ENCODE data around the gene KIAA1671. TPM values are rescaled to one million over a fixed set of nuclear protein-coding genes. Genes with fewer than 3 reads are reported as not detected.

The KIAA1671 gene
- polyA plus RNA-seq, 1 of the 3 experiments (the other 2 are of a cell fraction), result 7.4 TPM

DNA sequence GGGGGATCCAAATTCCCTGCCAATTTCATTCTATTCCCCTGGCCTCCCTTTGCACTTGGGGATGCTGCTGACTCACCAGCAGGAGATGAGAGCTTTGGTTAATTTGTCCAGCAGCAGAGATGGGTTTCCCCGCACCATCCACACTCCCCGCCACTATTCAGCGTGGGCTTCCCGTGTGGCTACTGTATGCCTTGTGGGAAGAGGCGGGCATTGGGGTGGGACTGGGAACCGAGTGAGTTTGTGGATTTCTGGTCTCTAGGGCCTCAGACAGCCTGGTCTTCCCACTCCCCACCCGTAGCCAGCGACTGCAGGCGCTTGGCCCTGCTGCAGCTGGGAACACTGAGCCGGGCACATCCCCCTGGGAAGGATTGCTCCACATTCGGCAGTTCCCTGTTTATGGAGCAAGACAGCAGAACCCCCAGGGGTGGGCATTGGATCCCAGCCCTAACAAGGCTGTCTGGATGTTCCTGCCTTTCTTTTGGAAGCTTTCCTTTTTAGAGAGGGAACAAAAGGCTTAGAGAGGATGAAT, 23.4 kb downstream of the KIAA1671 start:
- Histone ChIP-seq H3K4me2 (peak overlapping the region; percentile 64), H3K27me3 (ENCODE audit: insufficient read depth) (no peaks in the 10 kb centered on the region), H3K4me1 (ENCODE audit: control insufficient read depth in 1 of 2, insufficient read depth in 2 of 2, low read depth in 1 of 2, low read length in 1 of 2) (peaks cover 10 to 21% of the 10 kb centered on the region in 2 experiments; a peak in 3 of 4 replicates), H4K20me1 (ENCODE audit: insufficient read depth) (no peaks in the 10 kb centered on the region), H3K9ac (no peak overlapping the region; the same call in 1 of the 2 replicates), H3K9me2 (no peaks in the 10 kb centered on the region), H3K9me3 (no peaks in the 10 kb centered on the region), H3K27ac (ENCODE audit: low read depth in 2 of 2, low read length in 1 of 2) (peak overlapping the region; percentile 51 to 63), H3K36me3 (replicated peaks in 1 of 2; ENCODE audit: control insufficient read depth in 1 of 2, insufficient read depth in 2 of 2, low read length in 1 of 2) (no peaks in the 10 kb centered on the region), H3K4me3 (ENCODE audit: low read depth in 2 of 2, low read length in 1 of 2) (no peak overlapping the region), H2AFZ (ENCODE audit: low read depth) (no peak overlapping the region), H3K79me2 (ENCODE audit: insufficient read depth) (peaks cover 61% of the 10 kb centered on the region), H3F3A (replicated peaks; ENCODE audit: insufficient read depth) (peaks cover 9% of the 10 kb centered on the region)
- CTCF ChIA-PET, result interaction anchor here (1.2 to 2.0 kb wide), 3 partner anchors 10 to 81 kb away, joined by 4 to 7 read pairs (median 4); no protein-coding TSS in a partner anchor
- POLR2A ChIA-PET, result no interaction called here
- no peak for DNase-seq
- WGBS (ENCODE audit: low lambda C conversion rate), result 42% methylated on average over 11 of the region's 11 CpGs
- TF ChIP-seq NFIC (IDR thresholded peaks at IDR 0.05; ENCODE audit: borderline replicate concordance) (peak; percentile 52; the same call in 1 of the 2 replicates), RXRA (IDR thresholded peaks at IDR 0.05; ENCODE audit: borderline replicate concordance, low read depth) (peak; percentile 41; the same call in 1 of the 2 replicates), GATA2 (CRISPR knock-in tag; IDR thresholded peaks at IDR 0.05) (no peak), FOSL2 (IDR thresholded peaks at IDR 0.05; ENCODE audit: borderline replicate concordance, low read depth) (peak; percentile 52; the same call in 1 of the 2 replicates), MEF2A (IDR thresholded peaks at IDR 0.05; ENCODE audit: borderline replicate concordance, low read depth) (no peak), TCF12 (IDR thresholded peaks at IDR 0.05) (0 out of 2 replicates have a peak, but pooled peaks have one; percentile 8), JUND (IDR thresholded peaks at IDR 0.05) (peak; percentile 26; the same call in 1 of the 2 replicates)
- TF ChIP-seq, protein P1, sequence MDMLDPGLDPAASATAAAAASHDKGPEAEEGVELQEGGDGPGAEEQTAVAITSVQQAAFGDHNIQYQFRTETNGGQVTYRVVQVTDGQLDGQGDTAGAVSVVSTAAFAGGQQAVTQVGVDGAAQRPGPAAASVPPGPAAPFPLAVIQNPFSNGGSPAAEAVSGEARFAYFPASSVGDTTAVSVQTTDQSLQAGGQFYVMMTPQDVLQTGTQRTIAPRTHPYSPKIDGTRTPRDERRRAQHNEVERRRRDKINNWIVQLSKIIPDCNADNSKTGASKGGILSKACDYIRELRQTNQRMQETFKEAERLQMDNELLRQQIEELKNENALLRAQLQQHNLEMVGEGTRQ (IDR thresholded peaks at IDR 0.05; ENCODE audit: borderline replicate concordance, low read depth, low read length), result no peak

DNA sequence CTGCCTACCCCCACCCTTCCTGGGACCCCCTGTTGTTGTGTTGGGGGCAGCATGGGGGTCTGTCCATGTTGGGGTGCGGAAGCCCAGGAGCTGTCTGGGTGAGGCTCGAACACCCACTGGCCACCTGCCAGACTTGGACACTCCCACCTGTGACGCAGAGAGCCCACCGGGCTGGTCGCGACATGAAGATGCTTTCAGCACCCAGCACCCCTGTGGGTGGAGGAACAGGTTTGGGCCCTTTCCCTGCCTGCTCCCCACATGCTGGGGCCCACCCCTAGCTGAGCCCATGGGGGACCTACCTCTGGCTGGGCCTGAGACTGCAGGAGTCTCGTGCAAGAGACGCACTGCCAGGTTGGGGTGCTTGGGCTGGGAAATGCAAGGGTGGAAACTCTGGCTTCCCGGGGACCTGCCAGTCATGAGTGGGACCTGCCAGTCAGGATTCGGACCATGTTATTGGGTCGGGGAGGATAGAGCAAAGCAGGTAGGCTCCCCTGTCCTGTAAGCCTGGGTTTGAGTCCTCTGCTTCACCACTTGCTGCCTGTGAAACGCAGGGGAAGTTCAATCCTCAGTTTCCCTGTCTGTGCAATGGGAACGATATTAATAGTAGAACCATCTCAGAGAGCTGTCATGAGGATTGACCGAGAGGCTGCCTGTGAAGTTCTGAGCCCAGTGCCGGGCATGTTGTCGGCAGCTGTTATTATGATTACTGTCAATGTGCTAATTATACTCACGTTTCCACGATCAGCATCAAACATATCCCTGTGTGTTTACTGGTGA, 24.1 kb downstream of the KIAA1671 start:
- Histone ChIP-seq H3K27me3 (ENCODE audit: insufficient read depth) (no peaks in the 10 kb centered on the region), H3K36me3 (replicated peaks in 1 of 2; ENCODE audit: control insufficient read depth in 1 of 2, insufficient read depth in 2 of 2, low read length in 1 of 2) (no peaks in the 10 kb centered on the region), H3K4me1 (ENCODE audit: control insufficient read depth in 1 of 2, insufficient read depth in 2 of 2, low read depth in 1 of 2, low read length in 1 of 2) (peaks cover 10 to 21% of the 10 kb centered on the region in 2 experiments; a peak in 3 of 4 replicates), H4K20me1 (ENCODE audit: insufficient read depth) (no peaks in the 10 kb centered on the region), H3K9ac (no peak overlapping the region; the same call in 1 of the 2 replicates), H3K9me2 (no peaks in the 10 kb centered on the region), H3K4me2 (peak overlapping the region; percentile 64; the same call in 1 of the 2 replicates), H3K4me3 (ENCODE audit: low read depth in 2 of 2, low read length in 1 of 2) (no peak overlapping the region), H3K27ac (ENCODE audit: low read depth in 2 of 2, low read length in 1 of 2) (peak overlapping the region; percentile 51 to 63), H3K79me2 (ENCODE audit: insufficient read depth) (peaks cover 56% of the 10 kb centered on the region; the same call in 1 of the 2 replicates), H2AFZ (ENCODE audit: low read depth) (no peak overlapping the region), H3F3A (replicated peaks; ENCODE audit: insufficient read depth) (peaks cover 8% of the 10 kb centered on the region), H3K9me3 (no peaks in the 10 kb centered on the region)
- POLR2A ChIA-PET, result no interaction called here
- DNase-seq, result no peak
- CTCF ChIA-PET, result interaction anchor here (1.1 to 2.0 kb wide), 5 partner anchors 11 to 126 kb away, joined by 3 to 7 read pairs (median 4); no protein-coding TSS in a partner anchor
- WGBS (ENCODE audit: low lambda C conversion rate), result 91% methylated on average over 12 of the region's 18 CpGs
- no peak for TF ChIP-seq NFIC (IDR thresholded peaks at IDR 0.05; ENCODE audit: borderline replicate concordance)
- no peak for TF ChIP-seq JUND (IDR thresholded peaks at IDR 0.05)
- TF ChIP-seq ELF1 (IDR thresholded peaks at IDR 0.05), result no peak
- TF ChIP-seq, protein P2, sequence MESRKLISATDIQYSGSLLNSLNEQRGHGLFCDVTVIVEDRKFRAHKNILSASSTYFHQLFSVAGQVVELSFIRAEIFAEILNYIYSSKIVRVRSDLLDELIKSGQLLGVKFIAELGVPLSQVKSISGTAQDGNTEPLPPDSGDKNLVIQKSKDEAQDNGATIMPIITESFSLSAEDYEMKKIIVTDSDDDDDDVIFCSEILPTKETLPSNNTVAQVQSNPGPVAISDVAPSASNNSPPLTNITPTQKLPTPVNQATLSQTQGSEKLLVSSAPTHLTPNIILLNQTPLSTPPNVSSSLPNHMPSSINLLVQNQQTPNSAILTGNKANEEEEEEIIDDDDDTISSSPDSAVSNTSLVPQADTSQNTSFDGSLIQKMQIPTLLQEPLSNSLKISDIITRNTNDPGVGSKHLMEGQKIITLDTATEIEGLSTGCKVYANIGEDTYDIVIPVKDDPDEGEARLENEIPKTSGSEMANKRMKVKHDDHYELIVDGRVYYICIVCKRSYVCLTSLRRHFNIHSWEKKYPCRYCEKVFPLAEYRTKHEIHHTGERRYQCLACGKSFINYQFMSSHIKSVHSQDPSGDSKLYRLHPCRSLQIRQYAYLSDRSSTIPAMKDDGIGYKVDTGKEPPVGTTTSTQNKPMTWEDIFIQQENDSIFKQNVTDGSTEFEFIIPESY (IDR thresholded peaks at IDR 0.05; ENCODE audit: borderline replicate concordance, low read depth), result no peak
- TF ChIP-seq, protein P3, sequence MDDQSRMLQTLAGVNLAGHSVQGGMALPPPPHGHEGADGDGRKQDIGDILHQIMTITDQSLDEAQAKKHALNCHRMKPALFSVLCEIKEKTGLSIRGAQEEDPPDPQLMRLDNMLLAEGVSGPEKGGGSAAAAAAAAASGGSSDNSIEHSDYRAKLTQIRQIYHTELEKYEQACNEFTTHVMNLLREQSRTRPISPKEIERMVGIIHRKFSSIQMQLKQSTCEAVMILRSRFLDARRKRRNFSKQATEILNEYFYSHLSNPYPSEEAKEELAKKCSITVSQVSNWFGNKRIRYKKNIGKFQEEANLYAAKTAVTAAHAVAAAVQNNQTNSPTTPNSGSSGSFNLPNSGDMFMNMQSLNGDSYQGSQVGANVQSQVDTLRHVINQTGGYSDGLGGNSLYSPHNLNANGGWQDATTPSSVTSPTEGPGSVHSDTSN (IDR thresholded peaks at IDR 0.05), result no peak
- TF ChIP-seq GABPA (IDR thresholded peaks at IDR 0.05; ENCODE audit: low read depth), result no peak
- no peak for TF ChIP-seq NRF1 (IDR thresholded peaks at IDR 0.05; ENCODE audit: low read depth, low read length)
- TF ChIP-seq, protein P4, sequence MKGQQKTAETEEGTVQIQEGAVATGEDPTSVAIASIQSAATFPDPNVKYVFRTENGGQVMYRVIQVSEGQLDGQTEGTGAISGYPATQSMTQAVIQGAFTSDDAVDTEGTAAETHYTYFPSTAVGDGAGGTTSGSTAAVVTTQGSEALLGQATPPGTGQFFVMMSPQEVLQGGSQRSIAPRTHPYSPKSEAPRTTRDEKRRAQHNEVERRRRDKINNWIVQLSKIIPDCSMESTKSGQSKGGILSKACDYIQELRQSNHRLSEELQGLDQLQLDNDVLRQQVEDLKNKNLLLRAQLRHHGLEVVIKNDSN (IDR thresholded peaks at IDR 0.05; ENCODE audit: borderline replicate concordance, low read depth), result no peak
- TF ChIP-seq, protein P5, sequence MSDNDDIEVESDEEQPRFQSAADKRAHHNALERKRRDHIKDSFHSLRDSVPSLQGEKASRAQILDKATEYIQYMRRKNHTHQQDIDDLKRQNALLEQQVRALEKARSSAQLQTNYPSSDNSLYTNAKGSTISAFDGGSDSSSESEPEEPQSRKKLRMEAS (IDR thresholded peaks at IDR 0.05; ENCODE audit: low read depth), result no peak
- no peak for TF ChIP-seq SMC3 (IDR thresholded peaks at IDR 0.05; ENCODE audit: low read depth, low read length)
- TF ChIP-seq RCOR1 (IDR thresholded peaks at IDR 0.05; ENCODE audit: low read length), result no peak
- TF ChIP-seq, protein P6, sequence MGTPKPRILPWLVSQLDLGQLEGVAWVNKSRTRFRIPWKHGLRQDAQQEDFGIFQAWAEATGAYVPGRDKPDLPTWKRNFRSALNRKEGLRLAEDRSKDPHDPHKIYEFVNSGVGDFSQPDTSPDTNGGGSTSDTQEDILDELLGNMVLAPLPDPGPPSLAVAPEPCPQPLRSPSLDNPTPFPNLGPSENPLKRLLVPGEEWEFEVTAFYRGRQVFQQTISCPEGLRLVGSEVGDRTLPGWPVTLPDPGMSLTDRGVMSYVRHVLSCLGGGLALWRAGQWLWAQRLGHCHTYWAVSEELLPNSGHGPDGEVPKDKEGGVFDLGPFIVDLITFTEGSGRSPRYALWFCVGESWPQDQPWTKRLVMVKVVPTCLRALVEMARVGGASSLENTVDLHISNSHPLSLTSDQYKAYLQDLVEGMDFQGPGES (IDR thresholded peaks at IDR 0.05; ENCODE audit: low read depth, low read length), result no peak
- TF ChIP-seq CHD2 (IDR thresholded peaks at IDR 0.05; ENCODE audit: low read length, partially characterized antibody), result no peak
- no peak for TF ChIP-seq TEAD4 (IDR thresholded peaks at IDR 0.05; ENCODE audit: borderline replicate concordance, insufficient read depth)
- TF ChIP-seq FOSL2 (IDR thresholded peaks at IDR 0.05; ENCODE audit: borderline replicate concordance, low read depth), result no peak
- no peak for TF ChIP-seq RXRA (IDR thresholded peaks at IDR 0.05; ENCODE audit: borderline replicate concordance, low read depth)
